Small intestine (tissue), 7 donors: ENCODE measurements around the gene POC1A. TPM values are rescaled to one million over a fixed set of nuclear protein-coding genes. Genes with fewer than 3 reads are reported as not detected.

Source experiments
- DNase-seq, 2 donors: peaks; one replicate each; pipeline versions ENCODE4 v3.0.0 to v3.0.0-alpha.2; 2013
- FAIRE-seq: peaks from 2 replicates; lab custom pipeline; 2012; peaks lifted over from hg19 to GRCh38; lab: Jason Lieb, UNC
- H3K27ac ChIP-seq, 3 donors: one replicate each; pipeline ENCODE4 v1.5.1; 2013; ENCODE audit warnings: low read length in 2 of 3, mild to moderate bottlenecking in 2 of 3, control low read depth in 1 of 3, inconsistent platforms in 1 of 3, low read depth in 1 of 3, moderate library complexity in 1 of 3
- H3K27me3 ChIP-seq, 3 donors: one replicate each; pipeline ENCODE4 v1.6.1; 2013; ENCODE audit warnings: low read length in 3 of 3, inconsistent platforms in 1 of 3; ENCODE audit not compliant: control insufficient read depth in 3 of 3, insufficient read depth in 3 of 3
- H3K36me3 ChIP-seq, 3 donors: one replicate each; pipeline ENCODE4 v1.6.1; 2013; ENCODE audit warnings: low read length in 3 of 3, inconsistent platforms in 1 of 3, low read depth in 1 of 3, mild to moderate bottlenecking in 1 of 3, moderate library complexity in 1 of 3; ENCODE audit not compliant: control insufficient read depth in 3 of 3, insufficient read depth in 2 of 3
- H3K4me1 ChIP-seq, 3 donors: one replicate each; pipeline ENCODE4 v1.6.1; 2013; ENCODE audit warnings: low read length in 2 of 3, inconsistent platforms in 1 of 3, low read depth in 1 of 3, mild to moderate bottlenecking in 1 of 3, moderate library complexity in 1 of 3; ENCODE audit not compliant: control insufficient read depth in 3 of 3, insufficient read depth in 2 of 3
- H3K4me3 ChIP-seq, 3 donors: one replicate each; pipeline ENCODE4 v1.5.1; 2013; ENCODE audit warnings: low read length in 3 of 3, control low read depth in 1 of 3, inconsistent platforms in 1 of 3, low read depth in 1 of 3, mild to moderate bottlenecking in 1 of 3, moderate library complexity in 1 of 3
- H3K9me3 ChIP-seq, 2 donors: one replicate each; pipeline ENCODE4 v1.6.1; 2013; ENCODE audit warnings: low read depth in 1 of 2, low read length in 1 of 2; ENCODE audit not compliant: control insufficient read depth in 2 of 2, insufficient read depth in 1 of 2
- WGBS, 3 donors: extraction: QIAGEN DNeasy Blood & Tissue Kit; methylation state at CpG; one replicate each; pipeline ENCODE4 v1.1.7; 2013; 5-methylcytosine and 5-hydroxymethylcytosine counted together
- polyA plus RNA-seq, 4 donors: library from polyadenylated mRNA; stranded (reverse) in 3 of 4; unstranded in 1 of 4; fragments of 200-250 nt in 3 of 4; fragments of 120-200 nt in 1 of 4; gene quantifications; one replicate each; pipeline versions ENCODE4 v1.2.1 to v1.2.3, GENCODE V29; 2013
- donor health status: healthy with polysubstance abuse.
- donor health status: control.
- donor health status: control.
- donor health status: Bipolar disorder and iron deficiency.
- donor health status: healthy.

The POC1A gene
- polyA plus RNA-seq, 4 donors, result 2.7 to 19.4 (median 4.8) TPM

DNA sequence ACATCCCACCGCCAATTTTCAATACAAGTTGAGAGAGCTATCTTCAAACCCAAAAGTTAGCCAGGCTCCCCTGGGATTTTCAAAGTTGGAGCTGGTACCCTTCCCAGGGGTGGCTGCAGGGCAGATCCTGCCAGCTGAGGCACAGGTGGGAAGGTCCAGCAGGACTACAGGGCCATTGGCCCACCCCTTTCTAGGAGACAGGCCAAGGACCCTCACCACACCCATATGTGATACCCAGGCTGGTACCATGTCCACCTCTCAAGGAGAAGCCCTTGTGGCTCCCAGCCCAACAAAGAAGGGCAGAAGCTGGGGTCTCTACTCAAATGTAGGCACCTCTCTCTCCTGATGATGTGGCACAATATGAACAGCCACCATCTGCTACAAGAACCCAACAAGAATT is 8.0 kb downstream of the POC1A start:
- Histone ChIP-seq H3K4me1 (no peaks in the 10 kb centered on the region), H3K27ac (no peak overlapping the region), H3K27me3 (no peaks in the 10 kb centered on the region), H3K9me3 (no peaks in the 10 kb centered on the region), H3K4me3 (no peak overlapping the region), H3K36me3 (peaks cover 0 to 73% (median 0%) of the 10 kb centered on the region in 3 donors)
- 97 to 100% (median 100%) methylated on average over 1 of the region's 1 CpG for WGBS, 3 donors
- no peak for FAIRE-seq
- DNase-seq, result no peak

DNA sequence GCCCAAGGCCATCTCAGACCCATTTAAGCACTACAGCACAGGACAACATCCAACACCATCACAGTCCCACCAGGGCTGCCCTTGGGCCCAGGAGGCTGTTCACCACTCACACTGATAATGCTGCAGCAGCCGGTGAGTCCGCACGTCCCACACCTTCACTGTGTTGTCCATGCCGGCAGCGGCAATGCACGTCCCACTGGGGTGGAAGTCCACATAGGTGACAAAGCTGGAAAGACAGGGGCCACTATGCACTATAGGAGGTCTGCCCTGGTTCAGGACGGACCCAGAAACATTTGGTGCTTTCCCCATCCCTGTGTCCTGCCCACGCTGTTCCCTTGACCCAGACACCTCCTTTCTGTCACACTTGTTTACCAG is 8.5 kb downstream of the POC1A start:
- 92 to 99% (median 96%) methylated on average over 8 of the region's 8 CpGs for WGBS, 3 donors
- H3K36me3 ChIP-seq, result peaks cover 0 to 76% (median 0%) of the 10 kb centered on the region in 3 donors
- FAIRE-seq (no peak), DNase-seq (no peak)
- no peaks in the 10 kb centered on the region for H3K4me1 ChIP-seq
- no peak overlapping the region for H3K27ac ChIP-seq
- H3K27me3 ChIP-seq, result no peaks in the 10 kb centered on the region
- no peaks in the 10 kb centered on the region for H3K9me3 ChIP-seq
- no peak overlapping the region for H3K4me3 ChIP-seq

DNA sequence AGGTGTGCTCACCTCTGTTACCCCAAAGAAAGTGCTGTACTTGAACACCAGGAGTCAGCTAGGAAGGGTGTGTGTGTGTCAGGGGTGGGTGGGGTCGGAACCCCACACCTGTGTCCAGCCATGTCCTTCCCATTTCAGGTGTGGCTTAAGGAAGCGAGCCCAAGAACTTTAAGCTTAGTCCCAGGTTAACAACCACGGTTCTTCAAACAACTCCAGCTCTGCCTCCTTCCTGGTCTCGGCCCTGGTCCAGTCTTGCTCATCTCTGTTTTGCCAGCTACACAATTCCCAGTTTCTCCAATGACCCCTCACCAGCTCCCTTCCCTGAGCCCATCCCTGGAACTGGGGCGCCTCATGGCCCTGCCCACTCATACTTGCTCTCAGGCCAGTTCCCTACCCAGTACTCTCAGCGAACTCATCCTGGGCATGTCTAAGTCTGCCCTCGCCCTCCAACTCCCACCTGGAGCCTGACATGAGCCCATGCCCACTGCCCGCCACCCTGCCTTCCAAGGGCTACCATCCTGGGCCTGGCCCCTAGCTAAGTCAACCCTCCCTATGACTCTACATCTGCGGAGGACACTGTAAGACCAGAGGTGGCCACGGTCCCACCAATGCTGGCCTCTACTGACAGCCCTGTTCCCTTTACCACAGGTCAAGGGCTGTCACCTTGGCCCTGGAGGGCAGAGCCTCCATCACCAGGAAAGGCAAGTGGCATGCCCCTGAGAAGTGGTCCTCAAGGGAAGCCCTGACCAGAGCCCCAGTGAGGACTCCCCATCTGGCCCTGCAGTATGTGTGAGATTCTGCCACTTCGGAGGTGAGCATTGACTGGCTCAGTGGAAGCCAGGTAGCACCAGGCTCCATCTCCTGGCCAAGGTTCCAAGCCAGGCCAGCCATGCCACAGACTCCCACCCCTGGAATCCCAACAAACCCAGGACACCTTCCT is 9.2 kb downstream of the POC1A start:
- 91 to 94% (median 93%) methylated on average over 11 of the region's 11 CpGs for WGBS, 3 donors
- no peaks in the 10 kb centered on the region for H3K27me3 ChIP-seq
- DNase-seq (no peak), FAIRE-seq (no peak)
- no peak overlapping the region for H3K4me3 ChIP-seq
- no peak overlapping the region for H3K27ac ChIP-seq
- no peaks in the 10 kb centered on the region for H3K9me3 ChIP-seq
- H3K36me3 ChIP-seq, result peaks cover 0 to 79% (median 0%) of the 10 kb centered on the region in 3 donors
- H3K4me1 ChIP-seq, result no peaks in the 10 kb centered on the region

DNA sequence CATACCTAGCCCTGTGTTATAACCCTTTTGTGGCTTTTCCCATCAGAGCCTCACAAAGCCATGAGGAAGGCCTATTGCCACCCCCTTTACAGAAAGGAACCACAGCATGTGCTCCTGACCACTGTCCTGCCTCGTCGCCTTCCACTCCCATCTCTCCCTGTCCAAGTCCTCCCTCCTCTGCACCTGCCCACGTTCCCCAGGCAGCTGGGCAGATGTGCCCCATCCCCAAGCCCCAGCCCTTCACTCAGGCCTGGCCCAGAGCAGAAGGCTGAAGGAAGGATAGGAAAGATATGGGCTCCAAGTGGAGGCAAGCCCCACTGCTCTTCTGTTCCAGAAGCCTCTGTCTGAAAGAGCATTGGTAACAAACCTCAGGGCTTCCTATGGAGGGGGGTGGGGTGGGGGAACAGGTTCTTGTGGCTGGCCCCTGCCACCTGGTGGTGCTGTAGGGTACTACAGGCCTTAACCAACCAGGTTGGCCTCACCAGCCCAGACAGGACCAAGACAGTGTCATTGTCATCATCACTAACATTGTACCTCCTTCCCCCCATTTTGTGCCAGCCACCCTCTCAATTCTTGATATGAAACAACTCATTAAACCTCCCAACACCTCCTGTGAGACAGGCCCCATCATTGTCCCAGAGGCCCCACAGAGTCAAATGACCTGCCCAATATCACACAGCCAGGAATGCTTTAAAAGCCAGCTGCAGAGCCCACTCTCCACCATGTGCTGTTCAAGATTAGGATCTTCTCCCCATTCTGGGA is 10.0 kb downstream of the POC1A start:
- WGBS, 3 donors, result 77 to 85% (median 78%) methylated on average over 3 of the region's 3 CpGs
- no peaks in the 10 kb centered on the region for H3K4me1 ChIP-seq
- H3K27ac ChIP-seq, result no peak overlapping the region
- H3K4me3 ChIP-seq, result no peak overlapping the region
- DNase-seq, result peak; percentile 74 to 87
- H3K9me3 ChIP-seq, result no peaks in the 10 kb centered on the region
- H3K27me3 ChIP-seq, result no peaks in the 10 kb centered on the region
- no peak for FAIRE-seq
- H3K36me3 ChIP-seq, result peaks cover 0 to 76% (median 0%) of the 10 kb centered on the region in 3 donors

DNA sequence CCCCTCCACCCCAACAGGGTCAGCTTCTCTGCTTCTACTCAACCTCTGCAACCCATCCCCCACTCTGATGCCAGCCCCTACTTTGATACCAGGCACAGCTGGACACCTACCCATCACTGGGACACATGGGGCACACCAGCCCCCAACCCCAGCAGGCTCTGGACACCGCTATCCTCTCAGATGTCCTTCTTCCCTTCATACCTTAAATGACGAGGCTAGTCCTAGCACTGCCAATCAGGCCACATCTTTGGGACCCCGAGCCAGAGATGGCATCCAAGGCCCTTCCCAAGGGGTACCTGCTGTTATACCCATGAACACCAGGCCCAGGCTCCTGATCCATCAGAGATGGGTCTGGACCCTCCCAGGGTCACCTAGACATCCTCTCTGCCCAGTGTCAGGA is 10.6 kb downstream of the POC1A start:
- FAIRE-seq (no peak), DNase-seq (no peak)
- WGBS, 3 donors, result 89 to 98% (median 92%) methylated on average over 3 of the region's 3 CpGs
- Histone ChIP-seq H3K4me3 (no peak overlapping the region), H3K36me3 (peaks cover 0 to 73% (median 0%) of the 10 kb centered on the region in 3 donors), H3K9me3 (no peaks in the 10 kb centered on the region), H3K27ac (no peak overlapping the region), H3K27me3 (no peaks in the 10 kb centered on the region), H3K4me1 (no peaks in the 10 kb centered on the region)

DNA sequence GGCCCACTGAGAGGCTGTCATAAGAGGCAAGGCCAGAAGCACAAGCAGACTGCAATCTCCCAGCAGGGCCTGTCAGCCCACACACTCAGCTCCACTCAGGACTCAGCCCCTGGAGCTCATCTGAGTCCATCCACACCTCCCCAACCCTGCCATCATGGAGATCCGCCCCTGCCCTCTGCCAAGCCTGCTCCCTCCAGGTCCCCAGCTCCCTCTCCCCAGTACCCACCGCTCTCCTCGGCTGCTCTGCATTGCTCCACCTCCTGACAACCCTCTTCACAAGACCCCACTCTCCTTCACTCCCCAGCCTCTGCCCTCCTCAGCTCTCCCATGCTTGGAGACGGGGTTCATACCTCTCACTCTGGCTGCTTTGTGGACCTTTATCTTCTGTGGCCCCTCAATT is 11.1 kb downstream of the POC1A start:
- FAIRE-seq (no peak), DNase-seq (no peak)
- Histone ChIP-seq H3K9me3 (no peaks in the 10 kb centered on the region), H3K4me1 (no peaks in the 10 kb centered on the region), H3K27ac (no peak overlapping the region), H3K4me3 (no peak overlapping the region), H3K36me3 (peaks cover 0 to 75% (median 0%) of the 10 kb centered on the region in 3 donors), H3K27me3 (no peaks in the 10 kb centered on the region)
- 86 to 97% (median 96%) methylated on average over 4 of the region's 4 CpGs for WGBS, 3 donors

DNA sequence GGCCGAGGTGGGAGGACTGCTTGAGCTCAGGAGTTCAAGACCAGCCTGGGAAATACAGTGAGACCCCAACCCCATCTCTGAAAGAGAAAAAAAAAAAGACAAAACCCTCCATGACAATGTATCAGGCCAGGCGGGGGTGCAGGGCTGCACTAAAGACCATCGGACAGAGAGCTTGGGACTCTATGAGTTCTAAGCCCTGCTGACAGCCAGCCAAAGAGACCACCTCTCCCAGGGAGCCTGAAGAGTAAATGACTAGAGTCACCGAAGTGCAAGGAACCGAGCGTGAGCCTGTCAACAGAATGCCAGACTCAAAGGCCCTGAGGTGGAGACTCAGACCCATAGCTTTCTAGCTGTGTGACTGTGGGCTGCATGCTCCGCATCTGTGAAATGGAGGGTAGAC is 12.5 kb downstream of the POC1A start:
- Histone ChIP-seq H3K4me1 (no peaks in the 10 kb centered on the region), H3K27me3 (no peaks in the 10 kb centered on the region), H3K4me3 (no peak overlapping the region), H3K36me3 (peaks cover 0 to 77% (median 0%) of the 10 kb centered on the region in 3 donors), H3K9me3 (no peaks in the 10 kb centered on the region), H3K27ac (no peak overlapping the region)
- FAIRE-seq (no peak), DNase-seq (no peak)
- 95 to 96% (median 96%) methylated on average over 7 of the region's 7 CpGs for WGBS, 3 donors

DNA sequence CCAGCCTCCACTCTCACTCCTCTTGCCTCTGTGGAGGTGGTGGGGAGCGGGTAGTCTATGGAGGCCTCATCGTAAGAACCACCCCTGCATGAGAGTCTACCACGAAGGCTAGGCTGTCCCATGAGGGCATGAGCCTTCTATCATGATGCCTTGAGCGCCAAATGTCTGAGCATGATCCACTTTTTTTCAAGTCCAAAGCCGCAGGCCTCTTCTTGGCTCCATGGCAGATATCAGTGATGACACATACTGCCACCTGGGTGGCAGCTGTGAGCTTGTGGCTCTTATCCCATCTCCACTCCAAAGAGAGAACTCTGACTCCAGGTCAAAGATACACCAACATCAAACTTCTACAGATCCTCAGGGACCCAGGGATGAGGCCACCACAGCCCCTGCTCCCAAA is 13.5 kb downstream of the POC1A start:
- no peak for DNase-seq
- FAIRE-seq, result no peak
- no peaks in the 10 kb centered on the region for H3K9me3 ChIP-seq
- no peaks in the 10 kb centered on the region for H3K27me3 ChIP-seq
- H3K4me3 ChIP-seq, result no peak overlapping the region
- 92 to 98% (median 95%) methylated on average over 5 of the region's 5 CpGs for WGBS, 3 donors
- H3K27ac ChIP-seq, result no peak overlapping the region
- H3K36me3 ChIP-seq, result peaks cover 0 to 75% (median 0%) of the 10 kb centered on the region in 3 donors
- no peaks in the 10 kb centered on the region for H3K4me1 ChIP-seq
